SK-N-SH (cell line): Measurements from ENCODE around the gene SLC37A1.

Experiments
- CTCF ChIP-seq: fragments of 200-600 bp; sonication (generic); IDR thresholded peaks from 2 replicates; pipeline ENCODE4 v1.6.1; 2017; ENCODE audit warnings: antibody characterized with exemption, mild to moderate bottlenecking, moderate library complexity
- EP300 ChIP-seq, 2 experiments: IDR thresholded peaks; 2 replicates each; pipeline versions ENCODE4 v1.4.0 to v1.6.1; 2012; ENCODE audit warnings: borderline replicate concordance in 1 of 2, low read depth in 1 of 2, low read length in 1 of 2
- FOXJ3 ChIP-seq: sonication (generic); formaldehyde crosslinking; IDR thresholded peaks from 2 replicates; pipeline ENCODE4 v1.5.1; 2020; ENCODE audit warnings: mild to moderate bottlenecking, missing genetic modification reagents
- POLR2AphosphoS5 ChIP-seq: IDR thresholded peaks from 2 replicates; pipeline ENCODE4 v1.6.1; 2012; ENCODE audit warnings: low read depth, low read length
- RAD21 ChIP-seq: IDR thresholded peaks from 2 replicates; pipeline ENCODE4 v1.6.1; 2012; ENCODE audit warnings: mild to moderate bottlenecking, low read length
- RFX5 ChIP-seq: IDR thresholded peaks from 2 replicates; pipeline ENCODE4 v1.6.1; 2012; ENCODE audit warnings: mild to moderate bottlenecking, improper control_type of control experiment, low read length
- SIN3A ChIP-seq: IDR thresholded peaks from 2 replicates; pipeline ENCODE4 v1.6.1; 2012; ENCODE audit warnings: low read depth, mild to moderate bottlenecking, low read length, moderate library complexity, borderline replicate concordance
- TAF1 ChIP-seq: IDR thresholded peaks from 2 replicates; pipeline ENCODE4 v1.6.1; 2012; ENCODE audit warnings: low read depth, mild to moderate bottlenecking, low read length, moderate library complexity, borderline replicate concordance
- YY1 ChIP-seq: IDR thresholded peaks from 2 replicates; pipeline ENCODE4 v1.4.0; 2012; ENCODE audit warnings: low read depth, mild to moderate bottlenecking
- ZBTB33 ChIP-seq: IDR thresholded peaks from 2 replicates; pipeline ENCODE4 v1.4.0; 2012; ENCODE audit warnings: low read depth, borderline replicate concordance
- TF ChIP-seq, protein P1 (sequence below): fragments of 150-350 bp; IDR thresholded peaks from 2 replicates; pipeline ENCODE4 v1.6.1; 2017; ENCODE audit warnings: antibody characterized with exemption, low read length, low read depth, borderline replicate concordance
- TF ChIP-seq, protein P2 (sequence below): IDR thresholded peaks from 2 replicates; pipeline ENCODE4 v1.6.1; 2012; ENCODE audit warnings: mild to moderate bottlenecking, low read depth, low read length, moderate library complexity
- TF ChIP-seq, protein P3 (sequence below): IDR thresholded peaks from 2 replicates; pipeline ENCODE4 v1.4.0; 2012; ENCODE audit warnings: low read depth, borderline replicate concordance

DNA sequence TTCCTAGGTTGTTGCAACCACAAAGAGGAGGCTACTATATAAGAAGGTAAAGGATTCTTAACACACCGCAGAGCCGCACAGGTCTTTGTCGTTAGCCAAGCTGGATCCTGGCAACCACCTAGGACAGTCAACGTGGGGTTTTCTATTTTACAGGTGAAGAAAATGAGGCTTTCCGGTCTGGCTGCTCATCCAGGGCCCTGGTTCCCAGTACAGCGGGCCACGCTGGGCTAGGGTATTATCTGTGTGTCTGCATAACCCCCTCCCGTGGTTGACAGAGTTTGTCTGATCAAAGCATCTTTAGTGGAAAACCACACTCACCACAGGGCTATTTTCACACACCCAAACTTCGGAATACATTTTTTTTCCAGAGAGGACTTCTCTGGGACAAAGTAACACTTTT is 100.7 kb downstream of the SLC37A1 start:
- no peak for TF ChIP-seq CTCF
- no peak for TF ChIP-seq EP300 (IDR thresholded peaks at IDR 0.05; ENCODE audit: borderline replicate concordance in 1 of 2, low read depth in 1 of 2, low read length in 1 of 2)
- TF ChIP-seq RAD21: no peak
- no peak for TF ChIP-seq YY1
- TF ChIP-seq POLR2AphosphoS5: no peak
- no peak for TF ChIP-seq ZBTB33
- TF ChIP-seq, protein P1, sequence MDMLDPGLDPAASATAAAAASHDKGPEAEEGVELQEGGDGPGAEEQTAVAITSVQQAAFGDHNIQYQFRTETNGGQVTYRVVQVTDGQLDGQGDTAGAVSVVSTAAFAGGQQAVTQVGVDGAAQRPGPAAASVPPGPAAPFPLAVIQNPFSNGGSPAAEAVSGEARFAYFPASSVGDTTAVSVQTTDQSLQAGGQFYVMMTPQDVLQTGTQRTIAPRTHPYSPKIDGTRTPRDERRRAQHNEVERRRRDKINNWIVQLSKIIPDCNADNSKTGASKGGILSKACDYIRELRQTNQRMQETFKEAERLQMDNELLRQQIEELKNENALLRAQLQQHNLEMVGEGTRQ: no peak
- no peak for TF ChIP-seq FOXJ3
- no peak for TF ChIP-seq TAF1
- TF ChIP-seq RFX5: no peak
- TF ChIP-seq, protein P2, sequence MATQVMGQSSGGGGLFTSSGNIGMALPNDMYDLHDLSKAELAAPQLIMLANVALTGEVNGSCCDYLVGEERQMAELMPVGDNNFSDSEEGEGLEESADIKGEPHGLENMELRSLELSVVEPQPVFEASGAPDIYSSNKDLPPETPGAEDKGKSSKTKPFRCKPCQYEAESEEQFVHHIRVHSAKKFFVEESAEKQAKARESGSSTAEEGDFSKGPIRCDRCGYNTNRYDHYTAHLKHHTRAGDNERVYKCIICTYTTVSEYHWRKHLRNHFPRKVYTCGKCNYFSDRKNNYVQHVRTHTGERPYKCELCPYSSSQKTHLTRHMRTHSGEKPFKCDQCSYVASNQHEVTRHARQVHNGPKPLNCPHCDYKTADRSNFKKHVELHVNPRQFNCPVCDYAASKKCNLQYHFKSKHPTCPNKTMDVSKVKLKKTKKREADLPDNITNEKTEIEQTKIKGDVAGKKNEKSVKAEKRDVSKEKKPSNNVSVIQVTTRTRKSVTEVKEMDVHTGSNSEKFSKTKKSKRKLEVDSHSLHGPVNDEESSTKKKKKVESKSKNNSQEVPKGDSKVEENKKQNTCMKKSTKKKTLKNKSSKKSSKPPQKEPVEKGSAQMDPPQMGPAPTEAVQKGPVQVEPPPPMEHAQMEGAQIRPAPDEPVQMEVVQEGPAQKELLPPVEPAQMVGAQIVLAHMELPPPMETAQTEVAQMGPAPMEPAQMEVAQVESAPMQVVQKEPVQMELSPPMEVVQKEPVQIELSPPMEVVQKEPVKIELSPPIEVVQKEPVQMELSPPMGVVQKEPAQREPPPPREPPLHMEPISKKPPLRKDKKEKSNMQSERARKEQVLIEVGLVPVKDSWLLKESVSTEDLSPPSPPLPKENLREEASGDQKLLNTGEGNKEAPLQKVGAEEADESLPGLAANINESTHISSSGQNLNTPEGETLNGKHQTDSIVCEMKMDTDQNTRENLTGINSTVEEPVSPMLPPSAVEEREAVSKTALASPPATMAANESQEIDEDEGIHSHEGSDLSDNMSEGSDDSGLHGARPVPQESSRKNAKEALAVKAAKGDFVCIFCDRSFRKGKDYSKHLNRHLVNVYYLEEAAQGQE: no peak
- TF ChIP-seq, protein P3, sequence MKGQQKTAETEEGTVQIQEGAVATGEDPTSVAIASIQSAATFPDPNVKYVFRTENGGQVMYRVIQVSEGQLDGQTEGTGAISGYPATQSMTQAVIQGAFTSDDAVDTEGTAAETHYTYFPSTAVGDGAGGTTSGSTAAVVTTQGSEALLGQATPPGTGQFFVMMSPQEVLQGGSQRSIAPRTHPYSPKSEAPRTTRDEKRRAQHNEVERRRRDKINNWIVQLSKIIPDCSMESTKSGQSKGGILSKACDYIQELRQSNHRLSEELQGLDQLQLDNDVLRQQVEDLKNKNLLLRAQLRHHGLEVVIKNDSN: no peak
- no peak for TF ChIP-seq SIN3A
